Loucy (cell line): ENCODE measurements around the gene TOPBP1.

Source experiments
- H2AFZ ChIP-seq: fragments of 200-600 bp; sonication (generic); 2 replicates; pipeline ENCODE4 v1.6.0; 2016; ENCODE audit warnings: antibody characterized with exemption, mild to moderate bottlenecking, low read length, moderate library complexity
- H3F3A ChIP-seq: fragments of 200-600 bp; 2 replicates; pipeline ENCODE4 v1.6.0; 2016; ENCODE audit warnings: antibody characterized with exemption, low read depth, mild to moderate bottlenecking
- H3K27me3 ChIP-seq: fragments of 200-600 bp; sonication (generic); 2 replicates; pipeline ENCODE4 v1.6.1; 2014; ENCODE audit warnings: low read length, mild to moderate bottlenecking; ENCODE audit not compliant: insufficient read depth, poor library complexity, severe bottlenecking
- H3K36me3 ChIP-seq: fragments of 200-600 bp; sonication (generic); 2 replicates; pipeline ENCODE4 v1.6.1; 2016; ENCODE audit warnings: low read length; ENCODE audit not compliant: insufficient read depth
- H3K4me1 ChIP-seq: fragments of 200-600 bp; sonication (generic); 2 replicates; pipeline ENCODE4 v1.5.1; 2014; ENCODE audit warnings: low read length, mild to moderate bottlenecking; ENCODE audit not compliant: insufficient read depth, poor library complexity, severe bottlenecking
- H3K4me2 ChIP-seq: fragments of 200-600 bp; sonication (generic); 2 replicates; pipeline ENCODE4 v1.6.0; 2014; ENCODE audit warnings: antibody characterized with exemption, low read length, low read depth, mild to moderate bottlenecking; ENCODE audit not compliant: poor library complexity, severe bottlenecking
- H3K4me3 ChIP-seq: fragments of 200-600 bp; sonication (generic); 2 replicates; pipeline ENCODE4 v1.5.1; 2014; ENCODE audit warnings: low read length, mild to moderate bottlenecking, mixed read lengths; ENCODE audit not compliant: poor library complexity, severe bottlenecking
- H3K79me2 ChIP-seq: fragments of 200-600 bp; sonication (generic); 2 replicates; pipeline ENCODE4 v1.6.1; 2014; ENCODE audit warnings: low read length; ENCODE audit not compliant: insufficient read depth
- H3K9ac ChIP-seq: fragments of 200-600 bp; sonication (generic); 2 replicates; pipeline ENCODE4 v1.6.0; 2014; ENCODE audit warnings: mild to moderate bottlenecking, low read depth, low read length, moderate library complexity; ENCODE audit not compliant: poor library complexity, severe bottlenecking
- H3K9me2 ChIP-seq: fragments of 200-600 bp; sonication (generic); replicated peaks from 2 replicates; pipeline ENCODE4 v1.6.1; 2016; ENCODE audit warnings: low read depth, low read length, mixed read lengths
- H3K9me3 ChIP-seq: fragments of 200-600 bp; sonication (generic); 2 replicates; pipeline ENCODE4 v1.6.1; 2014; ENCODE audit warnings: mild to moderate bottlenecking, antibody characterized with exemption, low read length, low read depth; ENCODE audit not compliant: insufficient read depth
- H4K20me1 ChIP-seq: fragments of 200-600 bp; sonication (generic); 2 replicates; pipeline ENCODE4 v1.6.0; 2014; ENCODE audit warnings: antibody characterized with exemption, low read length, mild to moderate bottlenecking; ENCODE audit not compliant: insufficient read depth, poor library complexity, severe bottlenecking
- CTCF ChIP-seq: fragments of 200-600 bp; sonication (generic); conservative IDR thresholded peaks from 2 replicates; pipeline ENCODE4 v1.5.1; 2014; ENCODE audit warnings: mild to moderate bottlenecking, antibody characterized with exemption, low read length
- EZH2phosphoT487 ChIP-seq: fragments of 200-600 bp; IDR thresholded peaks from 2 replicates; pipeline ENCODE4 v1.6.1; 2018; ENCODE audit warnings: antibody characterized with exemption, mild to moderate bottlenecking, moderate library complexity, borderline replicate concordance

TOPBP1 gene

DNA sequence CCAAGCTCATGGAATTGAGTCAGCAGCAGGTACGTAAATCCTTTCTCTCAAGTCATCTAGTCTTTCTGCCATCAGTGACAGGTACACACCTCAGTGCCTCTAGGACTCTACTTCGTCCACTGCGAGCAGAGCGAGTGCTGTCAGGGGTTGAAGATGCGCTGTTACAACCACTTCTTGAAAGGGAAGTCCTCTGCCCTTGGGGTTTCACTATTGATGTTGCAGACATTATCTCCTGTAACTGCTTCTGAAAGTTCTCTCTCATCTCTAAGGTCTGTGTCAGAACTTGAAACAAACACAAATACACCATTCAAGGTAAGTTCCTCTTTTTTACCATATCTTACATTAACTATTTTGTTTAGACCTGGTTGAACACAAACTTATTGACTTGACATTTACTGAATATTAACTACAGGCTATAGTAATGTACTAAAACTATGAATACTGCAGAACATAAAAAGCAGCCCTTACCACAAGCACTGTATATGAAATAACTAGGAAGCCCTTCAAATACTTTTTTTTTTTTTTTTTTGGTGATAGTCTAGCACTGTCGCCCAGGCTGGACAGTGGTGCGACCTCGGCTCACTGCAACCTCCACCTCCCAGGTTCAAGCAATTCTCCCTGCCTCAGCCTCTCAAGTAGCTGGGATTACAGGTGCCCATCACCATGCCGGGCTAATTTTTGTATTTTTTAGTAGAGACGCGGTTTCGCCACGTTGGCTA lies 41.5 kb downstream of the TOPBP1 start:
- Histone ChIP-seq H3K4me1 (no peaks in the 10 kb centered on the region), H3K9me2 (no peaks in the 10 kb centered on the region), H3K4me3 (no peak overlapping the region), H4K20me1 (no peaks in the 10 kb centered on the region), H3K36me3 (peaks cover 90% of the 10 kb centered on the region), H3K4me2 (no peak overlapping the region), H3K79me2 (no peaks in the 10 kb centered on the region), H3K9ac (no peak overlapping the region), H2AFZ (no peak overlapping the region), H3K9me3 (no peaks in the 10 kb centered on the region), H3K27me3 (no peaks in the 10 kb centered on the region), H3F3A (no peaks in the 10 kb centered on the region)
- TF ChIP-seq CTCF (no peak), EZH2phosphoT487 (no peak)

- H3K4me1 ChIP-seq = no peaks in the 10 kb centered on the region
- 0 out of 2 replicates have a peak, but pooled peaks cover 3% of the 10 kb centered on the region for H3K79me2 ChIP-seq
- 0 out of 2 replicates have a peak, but pooled peaks cover 5% of the 10 kb centered on the region for H3F3A ChIP-seq
- no peaks in the 10 kb centered on the region for H3K9me3 ChIP-seq
- H3K9me2 ChIP-seq = no peaks in the 10 kb centered on the region
- H2AFZ ChIP-seq = no peak overlapping the region
- H4K20me1 ChIP-seq = peaks cover 4% of the 10 kb centered on the region
- no peaks in the 10 kb centered on the region for H3K27me3 ChIP-seq
- TF ChIP-seq CTCF = no peak
- no peak for TF ChIP-seq EZH2phosphoT487
- peaks cover 84% of the 10 kb centered on the region for H3K36me3 ChIP-seq
- H3K9ac ChIP-seq = no peak overlapping the region
- no peak overlapping the region for H3K4me3 ChIP-seq
- no peak overlapping the region for H3K4me2 ChIP-seq
These were observed 50.2 kb downstream of the TOPBP1 start for GRCh38 chr3:133611534-133611933.

- peaks cover 76% of the 10 kb centered on the region for H3K36me3 ChIP-seq
These were observed 51.7 kb downstream of the TOPBP1 start for GRCh38 chr3:133610031-133610430.

More at GRCh38 chr3:133610031-133610430, 51.7 kb downstream of the TOPBP1 start:
- no peak overlapping the region for H2AFZ ChIP-seq
- no peak overlapping the region for H3K4me3 ChIP-seq
- no peaks in the 10 kb centered on the region for H3K9me2 ChIP-seq
- H3K9me3 ChIP-seq = no peaks in the 10 kb centered on the region
- H3K4me1 ChIP-seq = no peaks in the 10 kb centered on the region
- TF ChIP-seq CTCF = no peak
- no peak for TF ChIP-seq EZH2phosphoT487
- 0 out of 2 replicates have a peak, but pooled peaks cover 3% of the 10 kb centered on the region for H3K79me2 ChIP-seq
- H3K27me3 ChIP-seq = no peaks in the 10 kb centered on the region
- no peak overlapping the region for H3K4me2 ChIP-seq
- H3K9ac ChIP-seq = no peak overlapping the region
- 0 out of 2 replicates have a peak, but pooled peaks cover 5% of the 10 kb centered on the region for H3F3A ChIP-seq
- H4K20me1 ChIP-seq = peaks cover 4% of the 10 kb centered on the region
